H1 (cell line): ENCODE data around the gene GFRA4.

ENCODE experiments used
- CHD1 ChIP-seq: IDR thresholded peaks from 2 replicates; pipeline ENCODE4 v1.6.1; 2012; ENCODE audit warnings: low read depth, low read length, improper control_type of control experiment
- EGR1 ChIP-seq: IDR thresholded peaks from 2 replicates; pipeline ENCODE4 v1.6.1; 2011; ENCODE audit warnings: low read depth, low read length, borderline replicate concordance
- EP300 ChIP-seq, 2 experiments: IDR thresholded peaks; 1 replicate in 1 of 2; 2 replicates in 1 of 2; pipeline ENCODE4 v1.6.1; 2011 to 2012; ENCODE audit warnings: low read depth in 2 of 2, low read length in 2 of 2, mild to moderate bottlenecking in 2 of 2, borderline replicate concordance in 1 of 2, inconsistent platforms in 1 of 2, moderate library complexity in 1 of 2
- FOSL1 ChIP-seq: IDR thresholded peaks from 2 replicates; pipeline ENCODE4 v1.6.1; 2011; ENCODE audit warnings: mild to moderate bottlenecking, low read depth, low read length, moderate library complexity; ENCODE audit not compliant: insufficient read depth
- HDAC2 ChIP-seq, 2 experiments: fragments of 300-600 bp in 1 of 2; sonication (generic) in 1 of 2; IDR thresholded peaks; 2 replicates each; pipeline ENCODE4 v1.6.1; 2011 to 2012; ENCODE audit warnings: low read depth in 2 of 2, low read length in 2 of 2, mild to moderate bottlenecking in 2 of 2, moderate library complexity in 2 of 2, borderline replicate concordance in 1 of 2, inconsistent platforms in 1 of 2
- POLR2A ChIP-seq, 2 experiments: IDR thresholded peaks; 1 replicate in 1 of 2; 2 replicates in 1 of 2; pipeline ENCODE4 v1.6.1; 2011; ENCODE audit warnings: low read depth in 2 of 2, low read length in 2 of 2, mild to moderate bottlenecking in 2 of 2; ENCODE audit errors: control extremely low read depth in 1 of 2
- RAD21 ChIP-seq, 2 experiments: IDR thresholded peaks in 1 of 2; conservative IDR thresholded peaks in 1 of 2; 2 replicates each; pipeline ENCODE4 v1.6.1; 2011; ENCODE audit warnings: low read depth in 2 of 2, low read length in 2 of 2, improper control_type of control experiment in 1 of 2, inconsistent platforms in 1 of 2, mild to moderate bottlenecking in 1 of 2, moderate library complexity in 1 of 2
- SAP30 ChIP-seq: fragments of 300-600 bp; sonication (generic); IDR thresholded peaks from 2 replicates; pipeline ENCODE4 v1.7.1; 2012; ENCODE audit warnings: low read length, moderate library complexity, mild to moderate bottlenecking, inconsistent platforms; ENCODE audit not compliant: insufficient read depth, insufficient replicate concordance
- SP2 ChIP-seq: IDR thresholded peaks from 2 replicates; pipeline ENCODE4 v1.6.1; 2012; ENCODE audit warnings: mild to moderate bottlenecking, low read length, inconsistent platforms
- SRF ChIP-seq: IDR thresholded peaks from 2 replicates; pipeline ENCODE4 v1.6.1; 2011; ENCODE audit warnings: mild to moderate bottlenecking, low read depth, low read length, moderate library complexity
- TCF12 ChIP-seq: IDR thresholded peaks from 2 replicates; pipeline ENCODE4 v1.6.1; 2011; ENCODE audit warnings: low read depth, mild to moderate bottlenecking, low read length
- TF ChIP-seq, protein P1 (sequence below), 3 experiments: IDR thresholded peaks; 1 replicate in 2 of 3; 2 replicates in 1 of 3; pipeline versions ENCODE4 v1.5.1 to v1.6.1; 2011; ENCODE audit warnings: low read length in 3 of 3, mild to moderate bottlenecking in 3 of 3, inconsistent platforms in 2 of 3, low read depth in 1 of 3, moderate library complexity in 1 of 3; ENCODE audit not compliant: insufficient read depth in 1 of 3; ENCODE audit errors: control extremely low read depth in 1 of 3

DNA sequence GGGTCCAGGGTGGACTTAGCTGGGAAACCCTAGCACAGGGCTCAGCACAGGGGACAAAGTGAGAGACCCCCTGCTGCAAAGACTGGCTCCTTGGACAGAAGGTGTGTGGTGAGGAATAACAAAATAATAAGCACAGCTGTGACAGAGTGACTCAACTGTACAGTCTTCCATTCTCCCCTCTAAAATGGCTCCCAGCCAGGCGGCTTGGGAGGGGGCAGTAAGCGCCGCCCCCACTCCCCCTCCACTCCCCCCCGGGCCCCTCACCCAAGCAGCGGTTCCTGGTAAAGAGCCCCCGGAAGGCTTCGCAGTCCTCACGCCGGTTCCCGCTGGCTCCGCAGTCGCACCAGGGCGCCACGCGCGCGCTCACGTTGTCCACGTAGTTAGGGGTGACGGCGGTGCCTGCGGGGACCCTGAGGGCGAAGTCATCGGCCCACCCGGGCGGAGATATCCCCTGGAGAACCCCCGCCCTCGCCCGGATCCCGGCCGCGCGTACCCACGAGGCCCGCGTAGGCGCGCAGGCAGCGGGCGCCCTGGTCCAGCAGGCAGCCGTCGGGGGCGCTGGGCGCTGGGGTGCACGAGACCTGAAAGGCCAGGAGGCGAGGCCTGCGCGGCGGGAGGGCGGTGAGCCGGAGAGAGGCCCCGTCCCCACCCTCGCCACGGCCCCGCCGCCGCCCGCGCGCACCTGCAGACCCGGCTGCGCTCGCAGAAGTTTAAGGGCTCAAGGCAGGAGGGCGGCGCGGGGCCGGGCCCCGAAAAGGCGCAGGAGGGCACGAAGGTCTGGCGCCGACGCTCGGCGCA lies 2.7 kb downstream of the GFRA4 start:
- no peak for TF ChIP-seq CHD1
- no peak for TF ChIP-seq RAD21 (IDR thresholded peaks at IDR 0.05 in 1 of 2, conservative IDR thresholded peaks at IDR 0.05 in 1 of 2; ENCODE audit: low read depth in 2 of 2, low read length in 2 of 2)
- TF ChIP-seq SRF = no peak
- TF ChIP-seq, protein P1, sequence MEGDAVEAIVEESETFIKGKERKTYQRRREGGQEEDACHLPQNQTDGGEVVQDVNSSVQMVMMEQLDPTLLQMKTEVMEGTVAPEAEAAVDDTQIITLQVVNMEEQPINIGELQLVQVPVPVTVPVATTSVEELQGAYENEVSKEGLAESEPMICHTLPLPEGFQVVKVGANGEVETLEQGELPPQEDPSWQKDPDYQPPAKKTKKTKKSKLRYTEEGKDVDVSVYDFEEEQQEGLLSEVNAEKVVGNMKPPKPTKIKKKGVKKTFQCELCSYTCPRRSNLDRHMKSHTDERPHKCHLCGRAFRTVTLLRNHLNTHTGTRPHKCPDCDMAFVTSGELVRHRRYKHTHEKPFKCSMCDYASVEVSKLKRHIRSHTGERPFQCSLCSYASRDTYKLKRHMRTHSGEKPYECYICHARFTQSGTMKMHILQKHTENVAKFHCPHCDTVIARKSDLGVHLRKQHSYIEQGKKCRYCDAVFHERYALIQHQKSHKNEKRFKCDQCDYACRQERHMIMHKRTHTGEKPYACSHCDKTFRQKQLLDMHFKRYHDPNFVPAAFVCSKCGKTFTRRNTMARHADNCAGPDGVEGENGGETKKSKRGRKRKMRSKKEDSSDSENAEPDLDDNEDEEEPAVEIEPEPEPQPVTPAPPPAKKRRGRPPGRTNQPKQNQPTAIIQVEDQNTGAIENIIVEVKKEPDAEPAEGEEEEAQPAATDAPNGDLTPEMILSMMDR (IDR thresholded peaks at IDR 0.05; ENCODE audit: control extremely low read depth in 1 of 3, insufficient read depth in 1 of 3, low read depth in 1 of 3, low read length in 3 of 3) = no peak
- TF ChIP-seq SP2 = no peak
- no peak for TF ChIP-seq EGR1
- no peak for TF ChIP-seq POLR2A (IDR thresholded peaks at IDR 0.05; ENCODE audit: control extremely low read depth in 1 of 2, low read depth in 2 of 2, low read length in 2 of 2)
- TF ChIP-seq HDAC2 (IDR thresholded peaks at IDR 0.05; ENCODE audit: borderline replicate concordance in 1 of 2, low read depth in 2 of 2, low read length in 2 of 2) = no peak
- no peak for TF ChIP-seq SAP30
- no peak for TF ChIP-seq EP300 (IDR thresholded peaks at IDR 0.05; ENCODE audit: borderline replicate concordance in 1 of 2, low read depth in 2 of 2, low read length in 2 of 2)
- no peak for TF ChIP-seq TCF12
- no peak for TF ChIP-seq FOSL1
